K562 (cell line): ENCODE data around the gene CLCNKA. TPM values are rescaled to one million over a fixed set of nuclear protein-coding genes. Genes with fewer than 3 reads are reported as not detected.

ENCODE experiments used
- ESRRA ChIP-seq: fragments of 450-650 bp; IDR thresholded peaks from 2 replicates; pipeline ENCODE4 v1.6.1; 2014; ENCODE audit warnings: low read depth, mild to moderate bottlenecking, moderate library complexity, borderline replicate concordance
- ETV6 ChIP-seq, 3 experiments: fragments of 150-350 bp in 1 of 3; sonication (generic) in 1 of 3; formaldehyde crosslinking in 1 of 3; IDR thresholded peaks; 2 replicates each; pipeline versions ENCODE4 v1.6.1 to v1.8.0; 2014 to 2022; ENCODE audit warnings: borderline replicate concordance in 2 of 3, low read depth in 2 of 3, antibody characterized with exemption in 1 of 3, low read length in 1 of 3, mild to moderate bottlenecking in 1 of 3, missing genetic modification reagents in 1 of 3
- FOXO4 ChIP-seq: fragments of 450-650 bp; formaldehyde crosslinking; IDR thresholded peaks from 2 replicates; pipeline ENCODE4 v1.4.0; 2020; ENCODE audit warnings: mild to moderate bottlenecking, moderate library complexity
- JUND ChIP-seq, 2 experiments: IDR thresholded peaks; 2 replicates in 1 of 2; 3 replicates in 1 of 2; pipeline ENCODE4 v1.6.1; 2011; ENCODE audit warnings: borderline replicate concordance in 2 of 2, low read depth in 2 of 2, low read length in 2 of 2, improper control_type of control experiment in 1 of 2, missing biosample characterization in 1 of 2, missing genetic modification characterization in 1 of 2, missing genetic modification reagents in 1 of 2
- LEF1 ChIP-seq: fragments of 450-650 bp; IDR thresholded peaks from 2 replicates; pipeline ENCODE4 v1.6.1; 2016; ENCODE audit warnings: mild to moderate bottlenecking
- PHF21A ChIP-seq: fragments of 450-650 bp; IDR thresholded peaks from 2 replicates; pipeline ENCODE4 v1.6.1; 2017; ENCODE audit warnings: low read depth, borderline replicate concordance
- POLR2B ChIP-seq: fragments of 450-650 bp; IDR thresholded peaks from 2 replicates; pipeline ENCODE4 v1.6.1; 2018; ENCODE audit warnings: low read depth; ENCODE audit not compliant: partially characterized antibody
- RBFOX2 ChIP-seq: fragments of 200-400 bp; formaldehyde crosslinking; IDR thresholded peaks from 2 replicates; pipeline ENCODE4 v1.6.1; 2017; ENCODE audit warnings: low read depth, mild to moderate bottlenecking, low read length, moderate library complexity
- RFX1 ChIP-seq: fragments of 450-650 bp; IDR thresholded peaks from 2 replicates; pipeline ENCODE4 v1.6.1; 2016; ENCODE audit warnings: mild to moderate bottlenecking, moderate library complexity
- SMARCC2 ChIP-seq: fragments of 450-650 bp; IDR thresholded peaks from 2 replicates; pipeline ENCODE4 v1.6.1; 2017; ENCODE audit warnings: antibody characterized with exemption, moderate library complexity, mild to moderate bottlenecking, low read depth
- SPI1 ChIP-seq: IDR thresholded peaks from 2 replicates; pipeline ENCODE4 v1.6.1; 2011; ENCODE audit warnings: low read depth, low read length, control low read depth, borderline replicate concordance
- SRSF9 ChIP-seq: fragments of 200-400 bp; formaldehyde crosslinking; IDR thresholded peaks from 2 replicates; pipeline ENCODE4 v1.6.1; 2017; ENCODE audit warnings: low read depth, low read length, borderline replicate concordance
- ZNF354B ChIP-seq: fragments of 250-450 bp; sonication (Bioruptor Pico); IDR thresholded peaks from 2 replicates; pipeline ENCODE4 v1.4.0; 2020
- ZNF740 ChIP-seq, 3 experiments: fragments of 200-800 bp in 1 of 3; sonication (Bioruptor generic) in 1 of 3; sonication (generic) in 1 of 3; formaldehyde crosslinking in 1 of 3; IDR thresholded peaks; 2 replicates each; pipeline versions ENCODE4 v1.6.1 to v1.8.0; 2016 to 2022; ENCODE audit warnings: mild to moderate bottlenecking in 2 of 3, missing compliant biosample characterization in 2 of 3, missing genetic modification characterization in 2 of 3, missing genetic modification reagents in 1 of 3
- polyA plus RNA-seq, 8 experiments: library from polyadenylated mRNA; depleted of rRNA in 4 of 8; stranded (reverse) in 5 of 8; unstranded in 3 of 8; fragments of >200 nt; fragmentation: Nextera tagmentation in 2 of 8; fragmentation: Illumina TruSeq in 1 of 8; extraction: Ambion mirVana in 2 of 8; extraction: Trizol in 1 of 8; gene quantifications; 2 replicates each; pipeline versions ENCODE4 v1.2.1 to v1.2.3, GENCODE V29; 2011 to 2014; ENCODE audit warnings: inconsistent platforms in 1 of 8, missing spikeins in 1 of 8
- total RNA-seq, 7 experiments: library from RNA; depleted of rRNA in 6 of 7; stranded (reverse); fragments of >200 nt in 6 of 7; fragmentation: Illumina TruSeq in 2 of 7; extraction: Trizol in 2 of 7; gene quantifications; 2 replicates each; pipeline versions ENCODE4 v1.2.1 to v1.2.3, GENCODE V29; 2011 to 2021; ENCODE audit warnings: low replicate concordance in 1 of 7
- TF ChIP-seq, protein P1 (sequence below), 2 experiments: fragments of 450-650 bp; formaldehyde crosslinking in 1 of 2; IDR thresholded peaks; 2 replicates each; pipeline versions ENCODE4 v1.4.0 to v1.6.1; 2014 to 2020; ENCODE audit warnings: mild to moderate bottlenecking in 2 of 2, borderline replicate concordance in 1 of 2, low read depth in 1 of 2

CLCNKA gene
- total and polyA plus RNA-seq, 9 of the 15 experiments (the other 6 are each of a cell fraction or from before 2014, with no cell fraction given): 0.03 to 0.37 (median 0.10) TPM; not detected in 3

DNA sequence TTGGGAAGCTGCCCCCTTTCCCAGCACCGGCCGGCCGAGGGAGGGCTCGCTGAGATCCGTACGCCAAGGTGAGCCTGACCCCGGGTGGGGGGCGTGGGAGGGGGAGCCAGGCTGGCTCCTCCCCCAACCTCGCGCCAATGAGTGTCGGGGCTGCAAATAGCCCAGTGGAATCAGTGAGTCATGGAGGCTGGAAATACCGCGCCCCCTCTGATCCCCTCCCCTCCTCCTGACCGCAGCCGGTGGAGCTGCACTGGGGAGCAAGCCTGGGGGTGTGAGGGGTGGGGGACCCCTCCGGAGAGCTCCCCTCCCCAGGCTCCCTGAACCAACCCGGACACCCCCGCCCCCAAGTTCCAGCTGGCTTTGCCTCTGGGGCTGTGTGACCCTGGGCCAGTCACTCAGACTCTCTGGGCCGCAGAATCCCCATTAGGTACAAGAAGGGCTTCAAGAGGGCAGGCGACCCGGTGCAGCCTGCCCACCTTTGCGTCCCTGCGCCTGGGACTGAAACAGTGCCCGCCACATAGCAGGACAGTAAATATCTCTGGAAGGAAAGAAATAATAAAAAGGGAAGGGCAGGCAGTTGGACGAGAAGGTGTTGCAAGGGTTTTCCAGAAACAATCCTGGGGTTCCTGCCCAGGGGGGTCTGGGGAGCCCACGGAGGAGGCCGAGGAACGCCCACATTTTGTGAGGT is 8.5 kb upstream of the CLCNKA start (continued):
- TF ChIP-seq, protein P1, sequence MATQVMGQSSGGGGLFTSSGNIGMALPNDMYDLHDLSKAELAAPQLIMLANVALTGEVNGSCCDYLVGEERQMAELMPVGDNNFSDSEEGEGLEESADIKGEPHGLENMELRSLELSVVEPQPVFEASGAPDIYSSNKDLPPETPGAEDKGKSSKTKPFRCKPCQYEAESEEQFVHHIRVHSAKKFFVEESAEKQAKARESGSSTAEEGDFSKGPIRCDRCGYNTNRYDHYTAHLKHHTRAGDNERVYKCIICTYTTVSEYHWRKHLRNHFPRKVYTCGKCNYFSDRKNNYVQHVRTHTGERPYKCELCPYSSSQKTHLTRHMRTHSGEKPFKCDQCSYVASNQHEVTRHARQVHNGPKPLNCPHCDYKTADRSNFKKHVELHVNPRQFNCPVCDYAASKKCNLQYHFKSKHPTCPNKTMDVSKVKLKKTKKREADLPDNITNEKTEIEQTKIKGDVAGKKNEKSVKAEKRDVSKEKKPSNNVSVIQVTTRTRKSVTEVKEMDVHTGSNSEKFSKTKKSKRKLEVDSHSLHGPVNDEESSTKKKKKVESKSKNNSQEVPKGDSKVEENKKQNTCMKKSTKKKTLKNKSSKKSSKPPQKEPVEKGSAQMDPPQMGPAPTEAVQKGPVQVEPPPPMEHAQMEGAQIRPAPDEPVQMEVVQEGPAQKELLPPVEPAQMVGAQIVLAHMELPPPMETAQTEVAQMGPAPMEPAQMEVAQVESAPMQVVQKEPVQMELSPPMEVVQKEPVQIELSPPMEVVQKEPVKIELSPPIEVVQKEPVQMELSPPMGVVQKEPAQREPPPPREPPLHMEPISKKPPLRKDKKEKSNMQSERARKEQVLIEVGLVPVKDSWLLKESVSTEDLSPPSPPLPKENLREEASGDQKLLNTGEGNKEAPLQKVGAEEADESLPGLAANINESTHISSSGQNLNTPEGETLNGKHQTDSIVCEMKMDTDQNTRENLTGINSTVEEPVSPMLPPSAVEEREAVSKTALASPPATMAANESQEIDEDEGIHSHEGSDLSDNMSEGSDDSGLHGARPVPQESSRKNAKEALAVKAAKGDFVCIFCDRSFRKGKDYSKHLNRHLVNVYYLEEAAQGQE (IDR thresholded peaks at IDR 0.05; ENCODE audit: borderline replicate concordance): no peak
- TF ChIP-seq, protein P1 (CRISPR knock-in tag; IDR thresholded peaks at IDR 0.05; ENCODE audit: low read depth): no peak
- TF ChIP-seq ZNF354B (CRISPR knock-in tag): no peak
- TF ChIP-seq RFX1: no peak
- TF ChIP-seq PHF21A: no peak
- TF ChIP-seq SRSF9: no peak
- TF ChIP-seq POLR2B: peak; percentile 34
- peak; percentile 95; the same call in 1 of the 2 replicates for TF ChIP-seq ESRRA
- peak; percentile 97 for TF ChIP-seq JUND (IDR thresholded peaks at IDR 0.05; ENCODE audit: borderline replicate concordance, low read depth, low read length)
- TF ChIP-seq JUND (tag; IDR thresholded peaks at IDR 0.05; ENCODE audit: borderline replicate concordance, low read depth, low read length): peak; percentile 96; the same call in 2 of the 3 replicates
- peak; percentile 83 for TF ChIP-seq ZNF740 (CRISPR knock-in tag; IDR thresholded peaks at IDR 0.05)
- peak in 1 of 2 experiments; percentile 86; a peak in 2 of 4 replicates for TF ChIP-seq ZNF740 (tag; IDR thresholded peaks at IDR 0.05)
- TF ChIP-seq SPI1: no peak
- TF ChIP-seq RBFOX2: peak; percentile 76
- TF ChIP-seq FOXO4 (CRISPR knock-in tag): no peak
- no peak for TF ChIP-seq ETV6 (IDR thresholded peaks at IDR 0.05; ENCODE audit: borderline replicate concordance in 1 of 2, low read depth in 2 of 2, low read length in 1 of 2)
- TF ChIP-seq ETV6 (CRISPR knock-in tag; IDR thresholded peaks at IDR 0.05; ENCODE audit: borderline replicate concordance): no peak
- no peak; the same call in 1 of the 2 replicates for TF ChIP-seq SMARCC2
- TF ChIP-seq LEF1: 0 out of 2 replicates have a peak, but pooled peaks have one; percentile 25
